Kidney (tissue), 14 donors: ENCODE results near the gene REEP3. TPM values are rescaled to one million over a fixed set of nuclear protein-coding genes. Genes with fewer than 3 reads are reported as not detected.

Source experiments
- DNase-seq, 5 donors: peaks; one replicate each; pipeline ENCODE4 v3.0.0-alpha.2; 2013 to 2020
- FAIRE-seq: peaks from 2 replicates; lab custom pipeline; 2012; peaks lifted over from hg19 to GRCh38; lab: Jason Lieb, UNC
- H3K27ac ChIP-seq, 2 donors: one replicate each; pipeline ENCODE4 v1.7.0; 2013; ENCODE audit warnings: low read depth in 2 of 2, low read length in 2 of 2, inconsistent platforms in 1 of 2
- H3K27me3 ChIP-seq: one replicate; pipeline ENCODE4 v1.7.1; 2013; ENCODE audit warnings: low read length, inconsistent platforms; ENCODE audit not compliant: control insufficient read depth, insufficient read depth
- H3K36me3 ChIP-seq, 3 donors: one replicate each; pipeline versions ENCODE4 v1.7.0 to v1.7.1; 2013; ENCODE audit warnings: low read length in 3 of 3, control low read depth in 1 of 3, inconsistent platforms in 1 of 3; ENCODE audit not compliant: insufficient read depth in 3 of 3, control insufficient read depth in 2 of 3
- H3K4me1 ChIP-seq, 3 donors: one replicate each; pipeline versions ENCODE4 v1.7.0 to v1.7.1; 2013; ENCODE audit warnings: low read length in 3 of 3, inconsistent platforms in 1 of 3, low read depth in 1 of 3; ENCODE audit not compliant: control insufficient read depth in 2 of 3, insufficient read depth in 2 of 3
- H3K4me3 ChIP-seq, 3 donors: one replicate each; pipeline versions ENCODE4 v1.7.0 to v1.8.1; 2013; ENCODE audit warnings: low read length in 3 of 3, control low read depth in 1 of 3, inconsistent platforms in 1 of 3
- H3K9ac ChIP-seq, 3 donors: one replicate each; pipeline versions ENCODE4 v1.7.0 to v1.7.1; 2013; ENCODE audit warnings: low read length in 3 of 3, control low read depth in 1 of 3, inconsistent platforms in 1 of 3
- H3K9me3 ChIP-seq, 3 donors: one replicate each; pipeline versions ENCODE4 v1.7.0 to v1.7.1; 2013; ENCODE audit warnings: low read length in 3 of 3, control low read depth in 1 of 3, inconsistent platforms in 1 of 3; ENCODE audit not compliant: control insufficient read depth in 2 of 3, insufficient read depth in 1 of 3
- CTCF ChIP-seq: IDR thresholded peaks from 3 replicates; pipeline ENCODE4 v1.5.1; 2012; ENCODE audit warnings: mild to moderate bottlenecking, moderate library complexity, borderline replicate concordance; ENCODE audit not compliant: insufficient read depth; ENCODE audit errors: extremely low read depth
- intact Hi-C: fragments of 100-400 bp; cut with DNase I; formaldehyde crosslinking; loops from one replicate; pipeline ENCODE4 v1.11.1; 2022
- polyA plus RNA-seq: library from polyadenylated mRNA; stranded (reverse); fragments of 350-450 nt; fragmentation: Illumina TruSeq; extraction: RNeasy Lipid Tissue Mini Kit (QIAGEN cat#74804); gene quantifications from one replicate; pipeline ENCODE4 v1.2.3, GENCODE V29; 2014; ENCODE audit warnings: low read depth, low replicate concordance; ENCODE audit not compliant: insufficient read depth
- total RNA-seq: library from RNA; stranded (reverse); fragmentation: NEBNext Ultra II Directional; extraction: Animal tissue kit (Norgen Biotek cat#: 25700); gene quantifications from one replicate; pipeline ENCODE4 v1.2.1, GENCODE V29; 2021
- donor health status: control.
- donor health status: control.
- donor health status: control.
- donor health status: control.
- donor health status: control.
- donor health status: DM: yes; HTN: yes; CAD: no.
- donor health status: Normal renal cell carcinoma (clear cell type).

The REEP3 gene
- total and polyA plus RNA-seq, 2 donors from 2014 or later: 12.7 to 34.6 TPM

GRCh38 chr10:63522995-63523394 is 1.8 kb downstream of the REEP3 start:
- peak in 1 of 5 donors; percentile 10 for DNase-seq
- intact Hi-C loops: no loop called here
- Histone ChIP-seq H3K4me3 (peak overlapping the region in 2 of 3 donors; percentile 89 to 92), H3K36me3 (no peaks in the 10 kb centered on the region), H3K4me1 (peaks cover 0 to 10% (median 9%) of the 10 kb centered on the region in 3 donors), H3K9me3 (no peaks in the 10 kb centered on the region), H3K9ac (peak overlapping the region in 2 of 3 donors; percentile 4 to 96), H3K27me3 (no peaks in the 10 kb centered on the region), H3K27ac (peak overlapping the region; percentile 95 to 96)
- TF ChIP-seq CTCF: no peak
- FAIRE-seq: no peak

- DNase-seq (no peak), FAIRE-seq (no peak)
- Histone ChIP-seq H3K27me3 (no peaks in the 10 kb centered on the region), H3K27ac (no peak overlapping the region), H3K4me3 (no peak overlapping the region), H3K4me1 (peaks cover 0 to 13% (median 9%) of the 10 kb centered on the region in 3 donors), H3K9ac (no peak overlapping the region), H3K9me3 (no peaks in the 10 kb centered on the region), H3K36me3 (no peaks in the 10 kb centered on the region)
- TF ChIP-seq CTCF: no peak
- intact Hi-C loops: no loop called here
Measured at GRCh38 chr10:63525021-63525420, 3.8 kb downstream of the REEP3 start.

GRCh38 chr10:63527401-63527800 is 6.2 kb downstream of the REEP3 start:
- no peaks in the 10 kb centered on the region for H3K36me3 ChIP-seq
- H3K4me3 ChIP-seq: no peak overlapping the region
- H3K9ac ChIP-seq: no peak overlapping the region
- H3K4me1 ChIP-seq: peaks cover 0 to 8% (median 7%) of the 10 kb centered on the region in 3 donors
- intact Hi-C loops: no loop called here
- no peak for FAIRE-seq
- no peak for TF ChIP-seq CTCF
- H3K9me3 ChIP-seq: no peaks in the 10 kb centered on the region
- no peak for DNase-seq
- no peaks in the 10 kb centered on the region for H3K27me3 ChIP-seq
- no peak overlapping the region for H3K27ac ChIP-seq
